Left ventricle myocardium superior (tissue), 1 donor: ENCODE results near the gene GYS1. TPM values are rescaled to one million over a fixed set of nuclear protein-coding genes. Genes with fewer than 3 reads are reported as not detected.
"Not testable (repeated sequence)": the region's sequence is repeated elsewhere in the genome, so short reads cannot be mapped to it uniquely, and the experiment has no call there.

Experiments
- ATAC-seq: fragments of 200-7000 bp; cut with Tn5 transposase; one replicate; pipeline ENCODE4 v1.9.1; 2020; ENCODE audit warnings: mild to moderate bottlenecking, moderate library complexity
- DNase-seq: peaks from one replicate; pipeline ENCODE4 v3.0.0-alpha.2; 2020
- intact Hi-C: fragments of 100-400 bp; cut with micrococcal nuclease; formaldehyde crosslinking; loops from one replicate; pipeline ENCODE4 v1.11.0; 2022
- microRNA-seq: library from miRNA; unstranded; fragments of <30 nt; microRNA quantifications from one replicate; pipeline ENCODE4 v1.2.0, GENCODE V29; 2020; ENCODE audit warnings: borderline number of aligned reads
- total RNA-seq: library from RNA; stranded (reverse); fragmentation: NEBNext Ultra II Directional; extraction: Animal tissue kit (Norgen Biotek cat#: 25700); gene quantifications from one replicate; pipeline ENCODE4 v1.2.1, GENCODE V29; 2021
- donor health status: DM: no; HTN: yes; CAD: no; lungs with severe emphysema.

Gene GYS1
- total RNA-seq, 1 donor from 2014 or later: 103 TPM

GRCh38 chr19:48922548-48923490 lies 70.3 kb downstream of the GYS1 start:
- ATAC-seq (no peak), DNase-seq (no peak)
- intact Hi-C loops: no loop called here

GRCh38 chr19:48921721-48922500 lies 71.2 kb downstream of the GYS1 start:
- ATAC-seq (no peak), DNase-seq (no peak)
- intact Hi-C loops: no loop called here

- ATAC-seq (no peak), DNase-seq (no peak)
- intact Hi-C loops: no loop called here
Observed at GRCh38 chr19:48920949-48921348, 72.2 kb downstream of the GYS1 start.

GRCh38 chr19:48919271-48919670 lies 73.8 kb downstream of the GYS1 start:
- intact Hi-C loops, DNase-seq, ATAC-seq: not testable (repeated sequence)

- intact Hi-C loops: no loop called here
- ATAC-seq: peak; percentile 31
- no peak for DNase-seq
Observed at GRCh38 chr19:48918801-48919247, 74.3 kb downstream of the GYS1 start.

Small RNA genes within 50 kb of the gene (microRNA-seq; reads per million reads assigned to microRNA genes)
- not detected for gene MIR6798

Other genes with a start within 250 kb of the GYS1 start
- gene IZUMO1, start 246.4 kb downstream of the GYS1 start, total RNA-seq: 1.0 TPM
- gene FUT1, start 240.7 kb downstream of the GYS1 start, total RNA-seq: 1.6 TPM
- not detected for gene FGF21, start 237.8 kb downstream of the GYS1 start, total RNA-seq
- 64.6 TPM for gene BCAT2, start 182.3 kb downstream of the GYS1 start, total RNA-seq
- gene HSD17B14, start 156.8 kb downstream of the GYS1 start, total RNA-seq: 1.2 TPM
- gene PLEKHA4, start 124.7 kb downstream of the GYS1 start, total RNA-seq: 22.2 TPM
- gene PPP1R15A, start 120.9 kb downstream of the GYS1 start, total RNA-seq: 63.0 TPM
- not detected for gene TULP2, start 94.6 kb downstream of the GYS1 start, total RNA-seq
- gene NUCB1, start 93.0 kb downstream of the GYS1 start, total RNA-seq: 265 TPM
- not detected for gene DHDH, start 59.6 kb downstream of the GYS1 start, total RNA-seq
- gene BAX, start 38.4 kb downstream of the GYS1 start, total RNA-seq: 22.0 TPM
- gene FTL, start 28.0 kb downstream of the GYS1 start, total RNA-seq: 684 TPM
- gene RUVBL2, start 578 bp upstream of the GYS1 start, total RNA-seq: 44.4 TPM
- not detected for gene LHB, start 23.8 kb upstream of the GYS1 start, total RNA-seq
- gene CGB3, start 31.0 kb upstream of the GYS1 start, total RNA-seq: not detected
- gene CGB2, start 38.6 kb upstream of the GYS1 start, total RNA-seq: not detected
- gene CGB1, start 43.6 kb upstream of the GYS1 start, total RNA-seq: not detected
- not detected for gene CGB5, start 50.5 kb upstream of the GYS1 start, total RNA-seq
- not detected for gene CGB8, start 55.8 kb upstream of the GYS1 start, total RNA-seq
- not detected for gene CGB7, start 64.4 kb upstream of the GYS1 start, total RNA-seq
- gene NTF4, start 71.5 kb upstream of the GYS1 start, total RNA-seq: not detected
- gene KCNA7, start 79.4 kb upstream of the GYS1 start, total RNA-seq: 0.42 TPM
- 139 TPM for gene SNRNP70, start 92.1 kb upstream of the GYS1 start, total RNA-seq
- 19.8 TPM for gene LIN7B, start 121.1 kb upstream of the GYS1 start, total RNA-seq
- 1.2 TPM for gene C19orf73, start 125.8 kb upstream of the GYS1 start, total RNA-seq
- 4.0 TPM for gene PPFIA3, start 126.2 kb upstream of the GYS1 start, total RNA-seq
- gene HRC, start 162.1 kb upstream of the GYS1 start, total RNA-seq: 868 TPM
- 26.6 TPM for gene TRPM4, start 164.5 kb upstream of the GYS1 start, total RNA-seq